Activated T-cell treated with anti-CD3 and anti-CD28 coated beads, Interleukin-2, amount 50 U/mL, for 1 hour (primary cell): ENCODE data around the gene EXOC4.
"Not testable (repeated sequence)": the region's sequence is repeated elsewhere in the genome, so short reads cannot be mapped to it uniquely, and the experiment has no call there.

Source experiments
- DNase-seq: peaks from one replicate; pipeline ENCODE4 v3.0.0-alpha.2; 2020

The EXOC4 gene

DNA sequence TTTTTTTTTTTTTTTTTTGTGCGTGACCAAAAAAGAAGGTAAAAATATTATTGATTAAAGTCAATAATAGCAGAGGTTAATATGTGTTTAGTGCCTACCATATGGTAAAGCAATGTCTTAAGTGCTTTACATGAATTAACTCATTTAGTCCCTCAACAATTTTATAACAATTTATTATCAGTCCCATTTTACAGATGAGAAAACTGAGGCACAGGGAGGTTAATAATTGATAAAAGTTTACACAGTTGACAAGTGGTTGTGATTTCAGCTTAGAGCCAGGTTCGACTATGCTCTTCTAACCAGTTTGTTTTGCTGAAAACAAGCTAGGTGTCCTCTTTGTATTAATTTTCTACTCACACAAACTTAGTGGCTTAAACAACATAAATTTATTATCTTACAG, 67.0 kb downstream of the EXOC4 start:
- DNase-seq, result no peak

DNA sequence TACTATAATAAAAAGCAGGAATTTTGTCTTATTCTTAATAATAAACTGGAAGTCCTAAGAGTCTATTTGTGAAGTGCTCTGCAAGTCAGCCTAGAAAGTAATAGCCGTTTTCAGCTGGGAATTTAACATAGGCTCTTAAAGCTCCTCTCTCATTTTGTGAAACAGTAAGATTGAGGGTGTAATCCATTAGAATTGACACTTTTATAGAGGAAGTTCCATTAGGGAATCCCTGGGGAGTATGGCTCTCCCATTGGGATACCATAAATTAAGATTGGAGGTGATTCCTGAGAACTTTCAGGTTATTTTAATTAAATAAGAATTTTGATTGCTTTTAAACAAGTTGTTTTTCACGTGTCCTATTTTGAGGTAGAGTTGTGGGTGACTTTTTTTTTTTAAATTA, 68.0 kb downstream of the EXOC4 start:
- DNase-seq, result no peak

DNA sequence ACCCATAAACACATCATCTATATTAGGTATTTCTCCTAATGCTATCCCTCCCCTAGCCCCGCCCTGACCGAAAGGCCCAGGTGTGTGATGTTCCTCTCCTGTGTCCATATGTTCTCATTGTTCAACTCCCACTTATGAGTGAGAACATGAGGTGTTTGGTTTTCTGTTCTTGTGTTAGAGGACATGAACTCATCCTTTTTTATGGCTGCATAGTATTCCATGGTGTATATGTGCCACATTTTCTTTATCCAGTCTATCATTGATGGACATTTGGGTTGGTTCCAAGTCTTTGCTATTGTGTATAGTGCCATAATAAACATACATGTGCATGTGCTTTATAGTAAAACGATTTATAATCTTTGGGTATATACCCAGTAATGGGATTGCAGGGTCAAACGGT, 68.5 kb downstream of the EXOC4 start:
- DNase-seq, result not testable (repeated sequence)

DNA sequence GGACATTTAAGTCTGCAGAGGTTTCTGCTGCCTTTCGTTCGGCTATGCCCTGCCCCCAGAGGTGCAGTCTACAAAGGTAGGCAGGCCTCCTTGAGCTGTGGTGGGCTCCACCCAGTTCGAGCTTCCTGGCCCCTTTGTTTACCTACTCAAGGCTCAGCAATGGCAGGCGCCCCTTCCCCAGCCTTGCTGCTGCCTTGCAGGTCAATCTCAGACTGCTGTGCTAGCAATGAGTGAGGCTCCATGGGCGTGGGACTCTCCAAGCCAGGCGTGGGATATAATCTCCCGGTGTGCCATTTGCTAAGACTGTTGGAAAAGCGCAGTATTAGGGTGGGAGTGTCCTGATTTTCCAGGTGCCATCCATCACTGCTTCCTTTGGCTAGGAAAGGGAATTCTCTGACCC, 73.9 kb downstream of the EXOC4 start:
- not testable (repeated sequence) for DNase-seq

DNA sequence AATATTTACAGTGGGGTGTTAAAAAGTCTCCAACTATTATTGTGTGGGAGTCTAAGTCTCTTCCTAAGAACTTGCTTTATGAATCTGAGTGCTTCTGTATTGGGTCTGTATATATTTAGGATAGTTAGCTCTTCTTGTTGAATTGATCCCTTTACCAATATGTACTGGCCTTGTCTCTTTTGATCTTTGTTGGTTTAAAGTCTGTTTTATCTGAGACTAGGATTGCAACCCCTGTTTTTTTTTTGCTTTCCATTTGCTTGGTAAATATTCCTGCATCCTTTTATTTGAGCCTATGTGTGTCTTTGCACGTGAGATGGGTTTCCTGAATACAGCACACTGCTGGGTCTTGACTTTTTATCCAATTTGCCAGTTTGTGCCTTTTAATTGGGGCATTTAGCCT, 75.1 kb downstream of the EXOC4 start:
- not testable (repeated sequence) for DNase-seq

DNA sequence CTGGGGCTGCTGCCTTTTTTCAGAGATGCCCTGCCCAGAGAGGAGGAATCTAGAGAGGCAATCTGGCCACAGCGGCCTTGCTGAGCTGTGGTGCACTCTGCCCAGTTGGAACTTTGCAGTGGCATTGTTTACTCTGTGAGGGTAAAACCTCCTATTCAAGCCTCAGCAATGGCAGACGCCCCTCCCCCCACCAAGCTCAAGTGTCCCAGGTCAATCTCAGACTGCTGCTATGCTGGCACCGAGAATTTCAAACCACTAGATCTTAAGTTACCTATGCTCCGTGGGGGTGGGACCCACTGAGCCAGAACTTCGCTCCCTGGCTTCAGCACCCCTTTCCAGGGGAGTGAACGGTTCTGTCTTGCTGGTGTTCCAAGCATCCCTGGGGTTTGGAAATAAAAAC, 77.2 kb downstream of the EXOC4 start:
- no peak for DNase-seq

DNA sequence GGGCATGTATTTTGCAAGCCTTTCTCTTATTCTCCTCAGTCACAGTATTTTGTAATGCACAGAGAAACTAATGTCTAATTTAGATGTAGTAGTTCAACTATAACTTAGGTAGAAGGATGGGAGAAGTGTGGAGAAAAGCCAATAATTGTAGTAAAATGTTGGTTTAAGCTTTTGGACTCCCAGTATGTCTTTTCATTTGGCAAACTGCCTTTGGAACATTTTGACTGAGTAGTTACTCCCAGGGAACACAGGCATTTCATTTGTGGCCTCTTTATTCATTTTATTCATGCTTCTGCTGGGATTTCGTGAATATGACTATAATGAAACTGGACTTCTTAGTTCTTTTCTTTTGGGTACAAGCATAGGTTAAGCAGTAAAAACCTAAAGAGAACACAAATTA, 79.0 kb downstream of the EXOC4 start:
- no peak for DNase-seq

DNA sequence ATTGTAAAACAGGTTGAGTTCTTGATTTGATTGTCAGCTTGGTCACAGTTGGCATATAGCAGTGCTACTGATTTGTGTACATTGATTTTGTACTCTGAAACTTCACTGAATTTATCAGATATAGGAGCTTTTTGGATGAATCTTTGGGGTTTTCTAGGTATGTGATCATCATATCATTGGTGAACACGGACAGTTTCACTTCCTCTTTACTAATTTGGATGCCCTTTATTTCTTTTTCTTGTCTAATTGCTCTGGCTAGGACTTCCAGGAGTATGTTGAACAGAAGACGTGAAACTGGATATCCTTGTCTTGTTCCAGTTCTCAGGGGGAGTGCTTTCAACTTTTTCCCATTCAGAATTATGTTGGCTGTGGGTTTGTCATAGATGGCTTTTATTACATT, 86.9 kb downstream of the EXOC4 start:
- DNase-seq, result no peak

DNA sequence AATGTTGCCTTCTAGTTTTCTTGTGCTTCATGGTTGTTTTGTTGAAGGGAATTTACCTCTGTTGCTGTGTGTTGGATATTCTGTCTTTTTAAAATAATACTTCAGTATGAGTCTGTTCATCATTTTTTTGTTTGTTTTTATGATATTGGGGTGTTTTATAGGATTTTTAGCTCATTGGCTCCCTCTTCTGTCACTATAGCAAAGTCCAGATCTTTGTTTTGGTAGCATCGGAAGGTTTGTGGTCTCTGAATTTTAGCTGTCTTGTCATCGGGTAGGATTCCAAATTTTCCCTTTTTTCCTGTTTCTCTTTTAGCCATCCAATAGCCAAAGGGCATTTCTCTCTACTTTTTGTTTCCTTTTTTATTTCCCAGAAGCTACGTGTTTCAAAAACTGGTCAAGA, 91.4 kb downstream of the EXOC4 start:
- no peak for DNase-seq

DNA sequence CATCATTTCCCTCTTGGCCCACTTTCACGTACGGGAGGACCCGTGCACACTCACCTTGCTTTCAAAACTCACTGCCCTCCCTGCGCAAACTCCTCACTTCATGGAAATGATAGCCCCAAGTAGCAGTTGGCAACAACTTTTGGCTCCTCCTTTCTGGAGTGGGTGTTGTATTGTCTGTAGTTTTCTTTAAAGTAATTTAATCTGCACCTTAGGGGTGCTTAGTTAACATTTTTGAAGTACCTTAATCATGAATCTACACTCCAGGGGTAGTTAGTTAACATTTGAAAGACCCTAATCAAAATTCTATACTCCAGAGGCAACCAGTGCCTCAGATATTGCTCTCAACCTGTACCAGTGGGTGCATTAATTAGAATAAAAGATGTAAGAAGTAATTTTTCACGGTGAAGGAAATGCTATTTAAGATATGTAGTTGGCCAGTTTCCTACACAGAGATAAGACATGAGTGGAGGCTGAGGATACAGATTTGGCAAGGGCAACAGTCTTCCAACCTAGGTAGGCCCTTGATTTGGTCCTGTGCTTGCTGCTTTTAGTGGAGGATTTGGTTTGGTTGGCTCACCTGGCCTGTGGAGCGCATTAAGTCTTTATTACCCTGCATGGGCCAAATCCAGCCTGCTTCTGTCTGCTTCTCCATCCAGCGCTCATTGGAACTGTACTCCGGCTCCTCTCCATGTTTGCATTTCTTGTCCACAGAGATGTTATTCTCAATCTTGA, 93.0 kb downstream of the EXOC4 start:
- DNase-seq, result no peak

DNA sequence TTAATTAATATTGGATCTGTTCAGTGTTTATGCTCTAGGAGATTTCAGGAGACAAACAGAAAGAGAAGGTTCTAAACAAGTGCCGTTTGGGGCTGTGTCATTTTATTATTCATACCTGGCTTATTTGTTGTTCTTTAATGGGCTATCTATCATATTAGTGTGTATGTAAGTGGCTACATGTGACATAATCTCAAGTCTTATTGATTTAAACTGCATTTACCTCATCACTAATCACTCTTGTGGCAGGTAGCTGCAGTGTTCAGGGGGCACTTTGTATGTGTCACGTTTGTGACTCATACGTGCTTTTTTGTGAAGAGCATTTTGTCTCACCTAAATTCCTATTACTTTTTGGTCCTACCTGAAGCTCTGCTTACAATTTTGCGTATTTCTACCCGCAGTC, 95.4 kb downstream of the EXOC4 start:
- no peak for DNase-seq

DNA sequence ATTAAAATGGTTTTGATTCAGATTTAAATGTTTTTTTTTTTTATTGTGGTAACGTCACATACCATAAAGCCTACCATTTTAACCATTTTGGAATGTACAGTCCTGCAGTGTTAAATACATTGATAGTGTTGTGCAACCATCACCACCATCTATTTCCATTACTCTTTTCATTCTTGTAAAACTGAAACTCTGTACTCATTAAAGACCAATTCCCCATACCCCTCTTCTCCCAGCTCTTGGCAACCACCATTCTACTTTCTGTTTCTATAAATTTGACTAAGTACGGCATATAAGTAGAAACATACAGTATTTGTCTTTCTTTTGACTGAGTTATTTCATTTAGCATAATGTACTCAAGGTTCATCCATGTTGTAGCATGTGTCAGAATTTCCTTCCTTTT, 96.2 kb downstream of the EXOC4 start:
- DNase-seq, result no peak

DNA sequence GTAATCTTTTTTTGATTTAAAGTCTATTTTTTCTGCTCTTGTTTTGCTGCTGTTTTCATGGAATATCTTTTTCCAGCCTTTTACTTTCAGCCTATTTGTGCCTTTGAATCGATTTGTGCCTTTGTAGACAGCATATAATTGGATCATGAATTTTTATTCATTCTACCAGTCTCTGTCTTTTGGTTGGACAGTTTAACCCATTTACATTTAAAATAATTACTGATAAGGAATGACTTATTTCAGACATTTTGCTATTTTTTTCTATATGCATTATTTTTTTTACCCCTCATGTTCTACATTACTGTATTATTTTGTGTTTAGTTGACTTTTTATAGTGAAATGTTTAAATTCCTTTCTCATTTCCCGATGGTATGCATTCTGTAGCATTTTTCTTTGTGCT, 99.6 kb downstream of the EXOC4 start:
- no peak for DNase-seq

DNA sequence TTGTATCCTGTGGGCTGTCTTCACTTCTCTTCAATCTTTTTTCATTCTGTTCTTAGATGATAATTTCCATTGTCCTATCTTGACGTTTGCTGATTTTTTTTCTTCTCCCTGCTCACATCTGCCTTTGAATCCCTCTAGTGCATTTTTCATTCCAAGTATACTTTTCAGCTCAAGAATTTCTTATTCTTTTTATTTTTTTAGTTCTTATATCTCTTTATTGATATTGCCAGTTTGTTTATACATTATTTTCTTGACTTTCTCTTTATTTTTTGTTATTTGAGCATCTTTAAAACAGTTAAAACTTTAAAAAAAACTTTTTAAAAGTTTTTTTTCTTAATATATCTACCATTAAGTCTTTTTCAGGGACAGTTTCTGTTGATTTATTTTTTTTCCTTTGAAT, 100.9 kb downstream of the EXOC4 start:
- DNase-seq, result no peak

DNA sequence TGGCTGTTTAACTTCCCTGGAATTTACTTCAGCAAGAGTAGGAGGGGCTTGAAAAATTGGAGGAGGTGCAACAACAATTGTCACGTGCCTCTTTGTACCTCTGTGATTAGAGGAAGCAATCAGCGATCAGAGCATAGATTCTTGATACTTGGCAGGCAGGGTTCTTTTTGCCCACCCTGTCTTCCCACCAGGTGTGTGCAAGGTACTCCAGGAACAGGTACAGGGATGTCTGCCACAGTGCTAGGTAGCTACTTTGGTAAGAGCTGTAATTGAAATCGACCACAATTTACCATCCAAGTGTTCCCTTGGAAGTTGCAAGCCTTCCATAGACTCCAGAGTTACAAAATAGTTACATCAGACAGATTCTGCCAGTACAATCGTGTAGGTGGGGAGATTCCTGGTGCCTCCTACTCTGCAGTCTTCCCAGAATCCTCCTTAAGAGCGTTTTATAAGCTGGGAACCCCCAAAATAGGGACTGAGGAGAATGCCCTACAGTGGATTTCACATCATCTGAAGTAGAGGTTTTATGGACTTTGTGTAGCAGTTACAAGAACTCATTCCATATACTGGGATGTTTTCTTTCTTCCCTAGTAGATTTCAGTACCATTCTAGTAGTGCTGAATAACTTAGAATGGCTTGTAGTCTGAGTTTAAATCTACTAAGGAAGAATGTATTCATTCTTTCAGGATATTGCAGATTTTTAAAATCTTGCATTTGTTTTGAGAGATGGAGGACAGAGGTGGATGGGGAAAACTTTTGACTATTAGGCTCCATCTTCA, 101.9 kb downstream of the EXOC4 start:
- DNase-seq, result no peak

DNA sequence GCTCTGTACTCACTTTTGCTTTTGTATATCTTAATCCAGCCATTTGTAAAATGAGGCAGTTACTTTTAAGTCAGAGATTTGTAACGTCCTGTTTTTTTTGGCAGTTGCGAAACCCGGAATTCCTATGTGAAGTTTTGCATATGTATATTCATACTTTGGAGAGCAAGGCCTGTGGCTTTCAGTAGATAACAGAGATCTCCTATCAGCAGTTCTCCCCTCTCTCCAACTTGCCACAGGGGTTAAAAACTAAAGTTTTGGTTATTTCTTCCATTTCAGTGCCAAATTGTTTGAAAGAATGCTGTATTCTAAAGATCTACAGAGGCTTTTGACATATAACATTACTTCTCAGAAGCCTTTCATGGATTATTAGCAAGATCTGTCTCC, 102.4 kb downstream of the EXOC4 start:
- DNase-seq, result no peak

DNA sequence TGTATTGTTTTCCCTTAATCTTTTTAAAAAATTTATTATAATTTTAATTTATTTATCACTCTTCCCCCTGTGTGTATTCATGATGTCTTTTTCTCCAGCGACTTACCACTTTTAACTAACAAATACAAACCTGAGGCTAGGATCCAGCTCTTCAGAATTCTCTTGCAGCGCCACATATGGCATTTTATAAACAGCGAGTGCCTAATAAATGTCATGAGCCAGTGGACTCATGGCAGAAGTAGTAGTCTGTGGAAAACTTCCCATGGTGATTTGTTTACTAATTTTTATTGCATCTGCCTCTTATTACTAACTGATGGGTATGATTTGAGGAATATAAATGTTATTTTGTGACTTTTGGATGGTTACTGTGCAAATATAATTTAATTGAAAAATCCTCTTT, 102.9 kb downstream of the EXOC4 start:
- no peak for DNase-seq

DNA sequence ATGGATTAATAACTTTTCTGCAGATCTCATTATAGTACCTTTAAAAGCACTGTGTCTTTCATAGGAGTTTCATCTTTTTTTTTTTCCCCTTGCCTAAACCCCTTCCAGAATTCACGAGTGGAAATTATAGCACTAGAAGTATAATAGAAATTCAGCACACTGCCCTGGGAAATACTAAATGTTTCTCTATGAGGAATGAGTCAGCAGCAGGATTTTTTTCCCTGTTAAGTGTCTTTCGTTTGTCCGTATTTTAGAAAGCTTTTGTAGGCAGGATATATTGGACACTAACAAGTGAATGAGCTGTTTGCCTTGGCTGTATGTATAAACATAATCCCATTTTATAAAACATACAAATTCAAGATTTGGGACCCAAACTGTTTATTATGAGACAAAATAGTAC, 105.8 kb downstream of the EXOC4 start:
- no peak for DNase-seq

DNA sequence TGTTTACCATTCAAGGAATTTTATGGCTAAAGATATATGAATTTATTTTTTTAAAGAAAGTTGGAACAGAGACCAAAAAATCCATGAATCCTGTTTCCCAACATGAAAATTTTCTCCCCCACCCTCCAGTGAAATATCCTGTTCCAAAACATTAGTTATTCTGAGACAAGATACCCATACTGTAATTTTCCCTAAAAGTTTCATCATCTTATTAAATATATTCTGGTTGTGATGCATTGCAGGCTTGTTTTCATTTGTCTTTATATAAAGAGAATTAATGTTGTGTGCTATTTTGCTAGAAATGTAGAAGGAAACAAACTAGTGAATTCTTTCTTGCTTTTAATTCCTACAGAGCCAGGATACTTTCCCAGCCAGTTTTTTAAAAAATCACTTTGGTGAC, 106.6 kb downstream of the EXOC4 start:
- no peak for DNase-seq

DNA sequence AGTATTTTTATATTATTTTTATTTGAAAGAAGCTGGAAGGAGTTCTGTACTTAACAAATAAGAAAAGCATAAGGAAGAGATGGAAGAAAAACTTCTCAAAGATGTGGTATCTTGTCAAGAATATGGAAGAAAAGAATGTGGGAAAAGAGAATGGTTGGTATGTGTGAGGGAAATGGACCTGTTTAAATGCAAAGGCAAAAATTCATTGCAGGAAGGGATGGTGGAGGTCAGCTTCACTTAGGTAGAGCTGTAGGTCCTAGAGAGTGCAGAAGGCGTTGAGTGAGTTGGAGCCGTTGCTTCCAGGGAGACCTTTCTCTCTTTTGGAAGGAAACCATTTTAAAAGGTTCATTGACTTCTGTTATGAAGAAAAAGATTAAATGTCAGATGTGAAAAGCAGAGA, 107.3 kb downstream of the EXOC4 start:
- DNase-seq, result no peak

DNA sequence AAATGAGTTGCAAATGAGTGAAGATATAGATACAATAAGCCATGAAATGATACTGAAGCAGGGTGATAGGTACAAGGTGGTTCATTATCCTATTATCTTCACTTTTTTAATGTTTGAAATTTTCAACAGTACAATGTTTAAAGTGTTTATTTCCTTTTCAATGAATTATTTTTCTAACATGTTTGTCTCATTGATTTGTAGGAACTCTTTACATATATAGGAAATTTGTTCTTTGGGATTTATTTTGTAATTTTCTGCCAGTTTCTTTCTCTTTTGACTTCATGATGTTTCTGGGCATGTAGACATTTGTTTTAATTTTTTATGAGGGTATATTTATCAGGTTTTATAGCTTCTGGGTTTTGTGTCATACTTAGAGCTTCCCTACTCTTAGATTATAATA, 108.9 kb downstream of the EXOC4 start:
- DNase-seq, result no peak

DNA sequence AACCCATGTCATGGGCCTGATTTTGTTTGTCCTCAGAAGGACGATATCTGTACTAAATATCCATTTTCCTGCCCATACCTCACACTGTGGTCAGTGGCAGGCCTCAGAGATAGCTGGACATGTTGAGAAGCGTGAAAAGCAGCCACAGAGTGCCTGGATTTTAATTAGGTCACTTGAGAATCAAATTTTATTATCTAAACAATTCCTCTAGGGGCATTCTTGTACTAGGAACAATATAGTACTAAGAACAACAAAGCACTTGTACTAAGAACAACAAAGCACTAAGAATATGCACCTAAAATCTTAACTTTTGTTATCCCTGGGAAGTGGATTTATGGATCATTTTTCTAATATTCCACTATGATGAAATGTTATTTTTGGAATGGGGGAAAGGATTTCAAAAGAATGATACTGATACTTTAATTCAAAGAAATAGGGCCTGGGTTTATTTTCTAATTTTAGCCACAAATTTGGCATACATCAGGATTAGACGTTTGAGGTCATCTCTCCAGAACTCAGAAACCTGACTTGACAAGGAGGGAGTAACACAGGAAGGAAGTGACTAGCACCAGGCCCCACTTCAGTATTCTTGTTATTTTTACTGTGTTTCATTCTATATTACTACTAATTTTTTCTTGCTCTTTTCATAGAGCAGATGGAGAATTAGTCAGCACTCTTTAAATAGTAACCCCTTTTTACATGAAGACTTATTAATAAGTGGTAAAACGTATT, 112.2 kb downstream of the EXOC4 start:
- DNase-seq, result no peak

DNA sequence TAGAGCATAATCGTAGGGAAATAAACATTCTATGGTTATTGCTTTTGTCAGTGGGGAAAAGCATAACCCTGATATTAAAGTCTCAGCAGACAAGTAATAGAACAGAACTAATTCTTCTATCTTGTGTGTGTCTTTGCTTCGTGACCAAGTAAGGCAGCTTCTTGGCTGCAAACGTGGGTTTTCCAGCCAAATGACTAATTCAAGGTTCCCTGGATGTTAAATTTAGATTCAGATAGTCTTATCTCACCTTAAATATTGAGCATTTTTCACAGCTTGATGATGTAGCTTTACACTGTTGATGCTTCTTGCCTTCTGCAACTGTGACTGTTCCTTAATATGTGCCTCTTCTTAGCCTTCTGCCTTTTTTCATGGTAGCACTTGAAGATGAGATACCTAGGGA, 113.0 kb downstream of the EXOC4 start:
- no peak for DNase-seq

DNA sequence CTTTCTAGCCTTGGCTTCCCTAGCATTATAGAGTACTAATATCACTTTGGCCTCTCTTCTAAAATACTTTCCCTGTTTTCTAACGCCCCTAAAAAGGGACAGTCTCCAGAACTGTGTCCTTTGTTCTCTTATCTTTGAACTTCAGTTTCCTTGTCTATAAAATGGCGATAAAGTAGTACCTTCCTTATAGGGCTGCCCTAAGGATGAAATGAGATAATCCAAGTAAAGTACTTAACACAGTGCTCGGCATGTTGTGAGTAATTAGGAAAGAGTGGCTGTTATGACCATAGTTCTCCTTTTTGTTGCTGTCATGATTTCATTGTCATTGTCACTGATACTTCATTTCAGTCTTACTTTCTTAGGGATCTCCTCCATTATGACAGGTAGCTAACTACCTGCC, 114.7 kb downstream of the EXOC4 start:
- DNase-seq, result no peak
